Suppressor macrophage (primary cell): ENCODE measurements around the gene APOL1.
"Not testable (repeated sequence)": the region's sequence is repeated elsewhere in the genome, so short reads cannot be mapped to it uniquely, and the experiment has no call there.

ENCODE experiments used
- DNase-seq, 4 experiments: peaks; one replicate each; pipeline ENCODE4 v3.0.0-alpha.2; 2020 to 2022

The APOL1 gene

DNA sequence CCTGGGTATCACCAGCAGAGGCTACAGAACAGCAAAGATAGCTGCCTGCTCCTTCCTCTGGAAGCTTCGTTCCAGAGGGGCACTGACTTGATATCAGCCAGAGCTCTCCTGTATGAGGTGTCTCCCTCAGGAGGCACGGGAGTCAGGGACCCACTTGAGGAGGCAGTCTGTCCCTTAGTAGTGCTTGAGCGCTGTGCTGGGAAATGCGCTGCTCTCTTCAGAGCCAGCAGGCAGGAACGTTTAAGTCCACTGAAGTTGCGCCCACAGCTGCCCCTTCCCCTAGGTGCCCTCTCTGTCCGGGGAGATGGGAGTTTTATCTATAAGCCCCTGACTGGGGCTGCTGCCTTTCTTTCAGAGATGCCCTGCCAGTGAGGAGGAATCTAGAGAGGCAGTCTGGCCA is 18.3 kb downstream of the APOL1 start:
- not testable (repeated sequence) for DNase-seq

DNA sequence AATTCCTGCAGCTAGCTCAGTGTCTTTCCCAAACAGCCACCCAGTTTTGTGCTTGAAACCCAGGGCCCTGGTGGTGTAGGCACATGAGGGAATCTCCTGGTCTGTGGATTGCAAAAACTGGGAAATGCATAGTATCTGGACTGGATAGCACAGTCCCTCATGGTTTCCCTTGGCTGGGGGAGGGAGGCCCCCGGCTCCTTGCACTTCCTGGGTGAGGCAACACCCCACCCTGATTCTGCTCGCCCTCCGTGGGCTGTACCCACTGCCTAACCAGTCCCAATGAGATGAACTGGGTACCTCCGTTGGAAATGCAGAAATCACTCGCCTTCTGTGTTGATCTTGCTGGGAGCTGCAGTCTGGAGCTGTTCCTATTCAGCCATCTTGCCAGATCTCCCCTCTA is 19.0 kb downstream of the APOL1 start:
- not testable (repeated sequence) for DNase-seq

DNA sequence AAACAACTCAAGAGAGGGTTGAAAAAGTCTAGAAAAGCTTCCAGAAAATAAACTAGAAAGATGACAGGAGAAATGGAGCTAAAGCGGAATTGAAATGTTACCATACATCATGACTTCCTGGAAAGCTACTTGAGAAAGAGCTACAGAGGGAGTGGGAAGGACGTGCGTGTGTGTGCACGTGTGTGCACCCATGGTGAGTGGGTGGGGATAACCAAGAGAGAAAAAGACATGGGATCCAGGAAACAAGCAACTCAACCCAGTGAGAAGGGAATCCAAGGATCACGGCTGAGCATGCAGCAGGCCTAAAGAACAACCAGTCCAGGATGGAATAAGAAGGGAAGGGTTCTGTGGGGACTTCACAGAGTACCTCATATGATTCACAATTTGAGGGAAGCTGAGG is 21.6 kb downstream of the APOL1 start:
- peak in 3 of 4 experiments; percentile 23 to 52 (median 44) for DNase-seq

DNA sequence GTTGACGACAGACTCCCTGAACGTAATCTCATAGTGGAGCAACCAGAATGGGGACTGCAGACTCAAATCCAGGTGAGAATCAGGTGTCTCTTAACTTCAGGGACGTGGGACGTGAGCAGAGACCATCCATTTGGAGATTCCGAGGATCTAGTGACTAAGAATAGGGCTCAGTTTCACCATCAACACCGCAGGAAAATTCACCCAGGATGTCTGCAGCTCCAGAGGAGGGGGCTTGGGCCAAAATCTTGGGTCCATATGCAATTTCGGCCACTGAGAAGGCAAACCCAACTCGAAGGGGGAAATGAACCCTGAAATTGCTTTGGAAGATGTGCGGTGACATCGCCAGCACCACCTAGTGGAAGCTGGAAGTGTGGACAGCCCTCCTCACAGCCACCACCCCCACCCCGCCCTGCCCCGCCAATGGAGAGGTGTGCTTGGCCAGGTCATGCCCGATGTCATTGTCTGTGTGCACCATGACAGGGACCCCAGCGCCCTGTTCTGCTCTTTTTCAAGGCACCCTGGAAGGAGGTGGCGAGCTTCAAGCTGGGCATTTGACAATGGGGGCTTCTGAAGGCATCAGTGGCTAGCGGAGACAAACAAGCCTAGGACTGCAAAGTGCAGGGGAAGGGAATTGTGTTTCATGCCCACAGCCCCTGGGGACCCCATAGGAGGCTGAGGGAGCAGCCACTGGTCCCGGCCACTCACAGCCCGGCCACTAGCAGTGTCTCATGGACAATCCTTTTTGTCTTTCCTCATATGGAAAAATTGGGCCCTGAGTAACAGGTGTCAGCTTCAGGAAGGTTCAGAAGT is 24.8 kb downstream of the APOL1 start:
- DNase-seq: peak; percentile 63 to 77 (median 73)

DNA sequence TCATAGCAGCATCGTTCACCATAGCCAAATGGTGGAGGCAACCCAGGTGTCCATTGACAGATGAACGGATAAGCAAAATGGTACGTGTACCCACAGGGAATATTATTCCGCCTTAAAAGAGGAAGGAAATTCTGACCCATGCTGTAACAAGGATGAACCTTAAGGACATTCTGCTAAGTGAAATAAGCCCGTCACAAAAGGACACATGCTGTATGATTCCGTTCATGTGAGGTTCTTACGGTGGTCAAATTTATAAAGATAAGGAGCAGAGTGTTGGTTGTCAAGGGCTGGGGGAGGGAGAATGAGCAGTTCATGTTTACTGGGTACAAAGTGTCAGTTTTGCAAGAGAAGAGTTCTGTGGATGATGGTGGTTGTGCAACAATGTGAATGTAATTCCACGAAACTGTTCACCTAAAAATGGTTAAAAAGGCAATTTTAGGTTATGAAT is 26.3 kb downstream of the APOL1 start:
- peak; percentile 12 to 46 (median 26) for DNase-seq

DNA sequence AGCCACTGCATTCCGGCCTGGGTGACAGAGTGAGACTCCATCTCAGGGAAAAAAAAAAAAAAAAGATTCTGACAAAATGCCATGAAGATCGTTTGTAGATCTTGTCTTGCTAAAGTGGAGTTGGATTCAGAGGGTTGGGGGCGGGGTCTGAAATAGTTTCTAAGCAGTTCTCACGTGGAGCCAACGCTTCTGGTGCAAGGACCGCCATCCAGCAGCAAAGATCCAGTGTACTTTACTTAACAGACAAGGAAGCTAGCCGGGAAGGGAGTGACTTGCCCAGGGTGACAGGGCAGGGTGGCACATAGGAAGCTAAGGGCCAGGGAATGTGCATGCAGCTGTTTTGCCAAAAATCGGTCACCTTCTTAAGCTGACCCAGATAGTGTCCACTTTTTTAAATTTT is 27.4 kb downstream of the APOL1 start:
- no peak for DNase-seq

DNA sequence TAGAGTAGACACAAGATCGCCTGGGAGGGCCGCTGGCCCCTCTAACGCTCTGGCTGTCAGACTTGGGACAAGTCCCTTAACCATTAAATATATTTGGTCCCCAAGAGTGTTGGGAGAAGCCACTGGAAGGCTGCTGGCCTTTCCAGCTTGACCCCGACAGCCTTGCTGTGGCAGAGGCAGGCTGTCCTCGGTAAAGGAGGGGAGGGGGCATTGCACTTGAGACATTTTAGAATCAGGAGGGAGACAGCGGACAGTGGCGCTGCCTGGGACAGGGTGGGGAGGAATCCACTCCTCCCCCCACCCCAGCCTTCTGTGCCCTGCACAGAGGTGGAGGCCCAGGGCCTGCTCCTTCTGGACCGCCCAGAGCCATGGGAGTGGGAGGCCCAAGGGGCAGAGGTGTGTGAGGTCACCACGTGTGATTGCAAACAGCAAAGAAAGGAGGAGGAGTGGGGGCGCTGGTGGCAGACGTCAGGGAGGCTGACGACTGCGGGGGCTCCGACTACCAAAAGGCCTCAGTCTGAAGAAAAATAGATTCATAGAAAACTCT is 28.9 kb downstream of the APOL1 start:
- no peak for DNase-seq

DNA sequence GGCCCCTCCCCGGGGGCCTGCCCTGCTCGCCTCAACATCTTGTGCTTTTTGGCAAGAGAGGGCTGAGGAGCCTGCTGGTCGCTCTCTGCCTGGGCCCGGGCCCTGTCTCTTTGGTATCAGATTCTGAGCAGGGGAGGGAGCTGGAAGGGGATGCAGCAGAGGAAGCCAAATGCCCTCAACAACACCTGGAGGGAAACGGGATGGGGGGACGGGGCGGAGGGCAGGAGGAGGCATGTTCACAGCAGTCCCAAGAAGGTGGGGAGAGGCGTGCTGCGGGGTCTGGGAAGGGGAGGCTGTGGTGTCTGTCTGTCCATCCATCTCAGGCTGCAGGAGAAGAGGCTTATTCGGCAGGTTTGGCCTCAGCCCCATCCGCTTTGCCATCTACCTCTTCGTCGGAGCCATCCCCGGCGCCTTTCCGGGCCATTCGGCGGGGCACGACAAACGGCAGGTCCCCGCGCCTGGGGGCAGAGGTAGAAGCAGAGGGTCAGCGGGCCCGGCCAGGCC is 29.4 kb downstream of the APOL1 start:
- DNase-seq: no peak

DNA sequence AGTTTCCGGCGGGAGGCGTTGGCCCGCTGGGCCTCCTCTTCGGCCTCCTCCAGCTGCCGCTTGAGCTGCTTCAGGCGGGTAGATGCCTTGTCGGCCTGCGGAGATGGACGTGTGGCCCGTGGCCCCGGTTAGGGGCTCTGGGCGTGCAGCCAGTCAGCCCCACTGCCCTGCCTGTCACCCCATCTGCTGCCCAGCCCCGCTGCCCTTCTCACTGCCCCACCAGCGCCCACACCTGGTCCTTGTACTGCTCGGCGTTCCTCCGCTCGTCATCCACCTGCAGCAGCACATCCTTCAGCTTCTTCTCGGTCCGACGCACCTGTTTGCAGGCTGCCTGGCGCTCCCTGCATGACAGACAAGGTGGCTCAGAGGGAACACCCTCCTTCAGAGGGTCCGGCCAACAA is 31.2 kb downstream of the APOL1 start:
- DNase-seq: no peak

DNA sequence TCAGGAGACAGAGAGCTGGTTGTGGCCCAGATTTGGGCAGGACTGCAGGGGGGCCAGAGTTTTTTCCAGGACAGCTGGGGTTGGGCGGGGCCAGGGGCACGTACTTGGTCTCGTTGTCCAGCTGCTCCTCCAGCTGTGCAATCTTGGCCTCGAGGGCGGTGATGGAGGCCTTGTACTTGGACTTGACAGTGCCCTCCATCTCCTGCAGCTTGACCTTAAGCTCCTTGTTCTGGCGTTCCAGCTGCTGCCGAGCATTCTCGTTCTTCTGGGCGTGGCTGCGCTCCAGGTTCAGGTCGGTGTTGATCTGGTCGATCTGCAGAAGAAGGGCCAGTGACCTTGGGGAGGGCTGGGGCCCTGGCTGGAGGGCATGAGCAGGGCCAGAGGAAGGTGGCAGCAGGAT is 32.1 kb downstream of the APOL1 start:
- no peak for DNase-seq

DNA sequence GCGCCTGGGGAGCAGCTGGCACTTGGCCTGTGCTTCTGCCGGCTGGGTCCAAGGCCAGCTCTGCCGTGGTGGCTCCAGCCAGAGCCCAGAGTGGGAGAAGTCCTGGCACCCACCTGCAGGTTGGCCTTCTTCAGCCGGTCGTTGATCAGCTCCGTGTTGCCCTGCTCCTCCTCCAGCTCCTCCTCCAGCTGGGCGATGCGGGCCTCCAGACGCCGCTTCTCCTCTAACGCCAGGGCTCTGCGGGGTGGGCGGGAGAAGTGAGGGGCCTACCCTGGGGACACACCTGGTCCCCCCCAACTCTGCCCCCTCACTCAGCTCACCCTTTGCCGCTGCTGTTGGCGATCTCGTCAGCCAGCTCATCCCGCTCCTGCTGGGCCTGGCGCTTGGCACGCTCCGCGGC is 32.6 kb downstream of the APOL1 start:
- no peak for DNase-seq

DNA sequence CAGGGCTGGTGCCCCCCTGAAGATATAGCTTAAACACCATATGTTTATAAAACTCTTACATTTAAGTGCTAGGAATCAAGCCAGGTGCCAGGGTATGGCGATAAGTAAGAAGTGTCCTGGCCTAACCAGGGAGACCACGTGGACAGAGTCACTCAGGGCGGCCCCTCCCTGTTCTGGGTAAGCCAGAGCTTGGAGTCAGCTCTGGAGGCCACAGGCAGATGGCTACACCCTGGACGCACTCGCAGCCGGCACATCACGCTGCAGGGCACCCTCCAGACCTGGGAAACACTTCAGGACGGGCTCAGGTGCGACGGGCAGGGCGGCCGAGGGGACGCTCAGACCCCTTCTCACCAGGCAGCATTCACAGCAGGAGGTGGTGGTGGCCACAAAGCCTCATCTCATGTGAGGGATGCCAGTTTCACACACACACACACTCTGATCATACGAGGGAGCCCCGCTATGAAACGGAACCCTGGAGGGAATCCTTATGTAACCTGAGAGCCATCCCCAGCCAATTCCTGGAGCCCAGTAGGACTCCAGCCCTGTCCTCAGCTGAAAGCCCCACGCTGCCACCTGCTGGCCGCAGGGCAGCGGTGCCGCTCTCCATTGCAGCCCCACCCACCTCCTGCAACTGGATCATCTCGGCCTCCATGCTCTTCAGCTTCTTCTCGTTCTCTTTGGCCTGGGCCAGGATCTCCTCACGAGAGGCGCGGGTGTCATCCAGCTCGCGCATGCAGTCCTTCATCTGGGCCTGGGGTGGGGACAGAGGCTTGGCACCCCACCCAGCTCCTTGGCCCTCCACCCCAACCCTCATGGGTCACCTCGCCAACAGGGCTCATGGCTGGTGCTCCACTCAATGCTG is 33.4 kb downstream of the APOL1 start:
- DNase-seq: peak; percentile 73 to 86 (median 81)

DNA sequence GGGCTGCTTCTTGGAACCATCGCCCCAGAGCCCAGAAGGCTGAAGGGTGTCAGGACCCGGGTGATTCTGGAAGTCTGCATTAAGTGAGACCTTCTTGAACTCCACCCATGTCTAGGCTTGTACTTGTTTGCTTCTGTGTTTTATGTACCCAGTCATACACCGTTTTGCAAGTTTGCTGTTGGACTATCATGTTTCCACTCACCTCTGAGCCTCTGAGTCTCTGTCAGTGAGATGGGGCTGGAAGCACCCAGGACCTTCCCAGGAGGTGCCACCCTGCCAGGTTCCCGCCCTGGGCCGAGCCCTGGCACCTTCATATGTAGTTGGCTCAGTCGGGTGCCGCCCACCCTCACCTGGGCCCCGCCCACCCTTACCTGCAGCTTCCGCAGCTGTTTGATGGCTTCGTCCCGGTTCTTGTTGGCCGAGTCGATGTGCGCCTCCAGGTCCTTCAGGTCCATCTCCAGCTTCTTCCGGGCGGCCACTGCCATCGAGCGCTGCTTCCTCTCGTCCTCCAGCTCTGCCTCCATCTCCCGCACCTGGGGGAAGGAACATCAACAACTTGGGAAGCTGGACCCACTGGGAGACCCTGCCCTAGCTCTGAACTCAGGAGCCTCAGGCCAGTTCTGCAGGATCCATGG is 35.1 kb downstream of the APOL1 start:
- DNase-seq: no peak

DNA sequence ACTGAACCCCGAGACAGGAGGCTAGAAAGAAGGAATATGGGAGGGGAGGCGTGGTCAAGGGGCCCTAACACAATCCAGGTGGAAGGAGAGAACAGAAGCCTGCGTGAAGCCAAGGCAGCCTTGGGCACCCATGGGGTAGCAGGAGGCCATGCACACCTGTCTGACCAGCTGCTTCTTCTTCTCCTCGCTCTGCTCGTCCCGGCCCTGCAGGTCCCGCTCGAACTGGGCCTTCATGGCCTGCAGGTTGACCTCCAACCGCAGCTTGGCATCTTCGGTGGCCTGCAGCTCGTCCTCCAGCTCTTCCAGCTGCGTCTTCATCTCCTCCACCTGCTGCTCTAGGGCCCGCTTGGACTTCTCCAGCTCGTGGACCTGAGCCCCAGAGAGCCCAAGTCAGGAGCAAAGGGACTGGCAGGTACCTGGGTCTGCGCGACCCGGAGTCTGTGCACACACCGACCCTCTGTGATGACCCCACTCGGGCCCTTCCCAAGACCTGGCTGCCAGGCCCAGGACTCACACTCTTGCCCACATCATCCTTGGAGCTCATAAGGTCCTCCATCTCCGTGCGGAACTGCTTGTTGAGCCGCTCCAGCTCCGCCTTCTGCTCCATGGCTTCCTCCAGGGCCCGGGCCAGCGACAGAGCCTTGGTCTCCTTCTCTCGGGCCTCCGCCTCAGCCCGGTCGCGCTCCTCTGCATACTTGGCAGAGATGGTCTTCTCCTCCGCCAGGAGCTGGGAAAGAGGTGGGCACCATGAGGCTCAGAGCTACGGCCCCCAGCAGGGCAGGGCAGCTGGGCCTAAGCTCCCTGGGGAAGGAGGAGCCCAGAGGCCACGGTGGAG is 35.9 kb downstream of the APOL1 start:
- no peak for DNase-seq

DNA sequence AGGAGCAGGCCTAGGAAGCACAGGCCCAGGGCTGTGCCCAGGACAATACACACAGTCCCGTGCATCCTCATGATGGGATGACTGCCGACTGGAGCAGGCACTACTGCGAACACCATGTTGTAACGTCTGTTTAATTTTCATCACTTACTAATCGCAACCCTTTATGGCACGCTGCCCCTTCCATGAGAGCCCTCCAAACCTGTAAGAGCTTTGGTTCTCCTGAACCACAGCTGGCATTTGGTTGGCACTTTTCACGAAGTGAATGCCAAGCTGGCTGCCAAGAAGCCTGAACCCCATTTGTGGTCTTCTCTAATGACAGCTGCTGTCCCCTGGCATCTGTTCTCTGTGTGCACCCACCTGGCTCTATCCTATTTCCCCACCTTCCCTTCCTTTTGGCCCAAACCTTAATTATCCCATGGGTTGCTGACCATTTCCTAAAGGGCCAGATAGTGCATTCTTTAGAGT is 36.5 kb downstream of the APOL1 start:
- no peak for DNase-seq

DNA sequence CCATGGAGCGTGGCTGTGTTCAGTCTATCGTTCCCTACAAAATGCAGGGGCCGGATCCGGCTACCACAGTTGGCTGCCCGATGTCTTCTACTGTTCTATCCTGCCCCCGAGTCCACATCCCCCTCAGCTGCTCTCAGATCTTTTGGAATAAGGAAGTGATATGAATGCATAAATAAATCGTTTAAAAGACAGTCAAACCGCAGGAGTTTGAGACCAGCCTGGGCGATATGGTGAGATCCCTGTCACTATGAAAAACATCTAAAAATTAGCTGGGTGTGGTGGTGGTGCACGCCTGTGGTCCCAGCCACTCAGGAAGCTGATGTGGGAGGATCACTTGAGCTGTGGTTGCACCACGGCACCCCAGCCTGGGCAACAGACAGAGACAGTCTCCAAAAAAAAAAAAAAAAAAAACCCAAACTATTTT is 37.0 kb downstream of the APOL1 start:
- not testable (repeated sequence) for DNase-seq

DNA sequence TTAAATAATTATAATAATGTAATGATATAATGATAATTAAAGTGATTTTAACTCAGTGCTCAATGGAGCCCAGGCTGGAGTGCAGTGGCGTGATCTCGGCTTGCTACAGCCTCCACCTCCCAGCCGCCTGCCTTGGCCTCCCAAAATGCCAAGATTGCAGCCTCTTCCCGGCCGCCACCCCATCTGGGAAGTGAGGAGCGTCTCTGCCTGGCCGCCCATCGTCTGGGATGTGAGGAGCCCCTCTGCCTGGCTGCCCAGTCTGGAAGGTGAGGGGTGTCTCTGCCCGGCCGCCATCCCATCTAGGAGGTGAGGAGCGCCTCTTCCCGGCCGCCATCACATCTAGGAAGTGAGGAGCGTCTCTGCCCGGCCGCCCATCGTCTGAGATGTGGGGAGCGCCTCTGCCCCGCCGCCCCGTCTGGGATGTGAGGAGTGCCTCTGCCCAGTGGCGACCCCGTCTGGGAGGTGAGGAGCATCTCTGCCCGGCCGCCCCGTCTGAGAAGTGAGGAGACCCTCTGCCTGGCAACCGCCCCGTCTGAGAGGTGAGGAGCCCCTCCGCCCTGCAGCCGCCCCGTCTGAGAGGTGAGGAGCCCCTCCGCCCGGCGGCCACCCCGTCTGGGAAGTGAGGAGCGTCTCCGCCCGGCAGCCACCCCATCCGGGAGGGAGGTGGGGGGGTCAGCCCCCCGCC is 37.6 kb downstream of the APOL1 start:
- not testable (repeated sequence) for DNase-seq

DNA sequence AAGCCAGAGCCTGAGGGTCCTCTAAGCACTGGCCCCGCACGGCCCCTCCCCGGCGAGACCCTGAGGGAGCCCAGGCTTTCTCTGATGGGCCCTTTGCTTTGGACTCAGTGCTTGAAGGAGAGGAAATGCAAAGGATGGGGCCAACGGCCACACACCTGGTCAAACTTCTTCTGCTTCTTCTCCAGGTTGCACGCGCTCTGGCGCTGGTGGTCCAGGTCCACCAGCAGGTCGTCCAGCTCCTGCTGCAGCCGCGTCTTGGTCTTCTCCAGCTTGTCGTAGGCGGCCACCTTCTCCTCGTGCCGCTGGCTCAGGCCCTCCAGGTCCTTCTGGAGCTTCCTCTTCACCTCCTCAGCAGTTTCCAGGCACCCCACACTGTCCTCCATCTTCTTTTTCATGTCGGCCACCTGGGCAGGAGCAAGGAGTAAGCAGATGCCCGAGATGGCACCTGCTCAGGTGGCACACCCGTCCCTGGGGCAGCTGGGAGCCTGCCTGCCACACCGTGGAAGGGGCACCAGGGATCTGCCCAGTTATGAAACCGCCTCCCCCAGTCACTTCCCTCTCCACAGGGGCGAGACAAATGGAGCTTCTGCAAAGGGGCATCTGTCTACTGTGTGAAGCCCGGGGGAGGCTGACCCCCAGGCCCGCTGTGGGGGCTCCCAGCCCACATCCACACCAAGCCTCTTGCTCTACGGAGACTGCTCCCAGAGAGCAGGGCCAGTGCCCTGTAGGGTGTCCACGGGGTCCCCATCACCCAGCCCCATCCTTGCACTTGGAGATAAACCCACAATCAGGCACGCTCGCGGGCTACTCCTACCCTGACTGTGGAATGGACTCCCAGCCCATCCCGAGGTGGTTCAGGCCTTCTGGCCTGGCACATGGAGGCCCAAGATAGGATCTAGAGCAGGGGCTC is 39.2 kb downstream of the APOL1 start:
- no peak for DNase-seq

DNA sequence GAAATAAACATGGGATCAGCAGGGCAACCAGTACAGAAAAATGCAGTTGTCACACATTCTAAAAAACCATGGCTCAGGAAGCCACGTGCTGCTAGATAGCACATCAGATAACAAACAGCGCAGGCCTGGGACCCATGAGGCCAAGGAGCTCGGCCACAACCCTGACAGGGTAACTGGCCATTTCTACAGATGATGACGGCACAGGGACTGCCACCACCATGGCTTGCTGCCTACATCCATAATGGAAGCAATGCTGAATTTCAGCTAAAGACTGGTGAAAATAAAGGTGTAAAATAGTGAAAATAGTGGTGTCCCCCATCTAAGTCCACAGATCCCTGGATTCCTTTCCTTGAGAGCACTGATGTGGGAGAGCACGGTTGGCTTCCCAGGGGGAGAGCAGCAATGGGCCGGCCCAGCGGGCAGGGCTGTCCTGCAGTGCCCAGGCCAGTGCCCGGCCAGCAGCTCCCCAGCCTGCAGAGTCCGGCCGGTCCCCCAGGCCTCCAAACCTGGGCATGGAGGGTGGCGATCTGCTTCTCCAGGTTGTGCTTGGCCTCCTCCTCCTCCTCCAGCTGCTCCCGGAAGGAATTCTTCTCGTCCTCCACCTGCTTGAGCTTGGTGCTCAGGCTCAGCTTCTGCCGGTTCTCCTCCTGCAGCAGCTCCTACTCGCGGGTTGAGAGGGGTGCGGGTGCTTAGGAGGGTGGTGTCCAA is 40.0 kb downstream of the APOL1 start:
- no peak for DNase-seq
